ENCODE data around the gene ZCCHC12.

- TF ChIP-seq CTCF (IDR thresholded peaks at IDR 0.05) (no peak), POLR2A (IDR thresholded peaks at IDR 0.05) (no peak)
Observed at GRCh38 chrX:118862979-118863378, 39.4 kb downstream of the ZCCHC12 start.

Data from adrenal gland (tissue), 5 donors.